Keratinocyte (primary cell): Measurements from ENCODE around the gene GTPBP6. TPM values are rescaled to one million over a fixed set of nuclear protein-coding genes. Genes with fewer than 3 reads are reported as not detected.
"Not testable (repeated sequence)": the region's sequence is repeated elsewhere in the genome, so short reads cannot be mapped to it uniquely, and the experiment has no call there.

Experiments used
- DNase-seq: peaks from one replicate; pipeline ENCODE4 v3.0.0-alpha.2; 2011; ENCODE audit warnings: low read depth, missing footprints, low spot score
- FAIRE-seq: peaks from 2 replicates; lab custom pipeline; 2011; peaks lifted over from hg19 to GRCh38; lab: Jason Lieb, UNC
- H2AFZ ChIP-seq: 2 replicates; pipeline ENCODE4 v1.6.0; 2012; ENCODE audit warnings: low read length, control low read depth, inconsistent platforms; ENCODE audit not compliant: control insufficient read depth
- H3K27ac ChIP-seq: 2 replicates; pipeline ENCODE4 v1.5.1; 2011; ENCODE audit warnings: low read length; ENCODE audit not compliant: control insufficient read depth, insufficient read depth
- H3K27me3 ChIP-seq: 3 replicates; pipeline ENCODE4 v1.6.0; 2011; ENCODE audit warnings: low read length; ENCODE audit not compliant: control insufficient read depth, insufficient read depth; ENCODE audit errors: extremely low read depth
- H3K36me3 ChIP-seq, 2 experiments: 2 replicates in 1 of 2; 3 replicates in 1 of 2; pipeline ENCODE4 v1.5.1; 2011; ENCODE audit warnings: low read length in 2 of 2, mild to moderate bottlenecking in 1 of 2; ENCODE audit not compliant: control insufficient read depth in 2 of 2, insufficient read depth in 2 of 2; ENCODE audit errors: extremely low read depth in 1 of 2
- H3K4me1 ChIP-seq: 3 replicates; pipeline ENCODE4 v1.5.1; 2011; ENCODE audit warnings: low read length; ENCODE audit not compliant: control insufficient read depth, insufficient read depth; ENCODE audit errors: extremely low read depth
- H3K4me2 ChIP-seq: 3 replicates; pipeline ENCODE4 v1.6.0; 2011; ENCODE audit warnings: low read depth, low read length; ENCODE audit not compliant: control insufficient read depth, insufficient read depth; ENCODE audit errors: extremely low read depth
- H3K4me3 ChIP-seq, 3 experiments: fragments of 200-600 bp in 1 of 3; sonication (generic) in 1 of 3; 2 replicates in 2 of 3; 3 replicates in 1 of 3; pipeline ENCODE4 v1.5.1; 2011 to 2016; ENCODE audit warnings: low read length in 3 of 3, mild to moderate bottlenecking in 3 of 3, control low read depth in 2 of 3, inconsistent platforms in 1 of 3, low read depth in 1 of 3, mixed read lengths in 1 of 3, mixed run types in 1 of 3, moderate library complexity in 1 of 3; ENCODE audit not compliant: control insufficient read depth in 2 of 3, insufficient read depth in 2 of 3; ENCODE audit errors: extremely low read depth in 1 of 3
- H3K79me2 ChIP-seq: 2 replicates; pipeline ENCODE4 v1.6.0; 2012; ENCODE audit warnings: low read length; ENCODE audit not compliant: control insufficient read depth, insufficient read depth
- H3K9ac ChIP-seq: 3 replicates; pipeline ENCODE4 v1.6.0; 2011; ENCODE audit warnings: low read length; ENCODE audit not compliant: control insufficient read depth, insufficient read depth; ENCODE audit errors: extremely low read depth
- H3K9me1 ChIP-seq: 3 replicates; pipeline ENCODE4 v1.6.0; 2011; ENCODE audit warnings: low read length; ENCODE audit not compliant: control insufficient read depth, insufficient read depth; ENCODE audit errors: extremely low read depth
- H3K9me3 ChIP-seq: 2 replicates; pipeline ENCODE4 v1.5.1; 2012; ENCODE audit warnings: low read depth, low read length; ENCODE audit not compliant: control insufficient read depth
- H4K20me1 ChIP-seq: 3 replicates; pipeline ENCODE4 v1.6.0; 2011; ENCODE audit warnings: low read length; ENCODE audit not compliant: control insufficient read depth, insufficient read depth; ENCODE audit errors: extremely low read depth
- EZH2 ChIP-seq: IDR thresholded peaks from one replicate; pipeline ENCODE4 v1.6.1; 2012; ENCODE audit warnings: inconsistent platforms, mild to moderate bottlenecking, low read length, moderate library complexity
- dilution Hi-C: fragments of 300-500 bp; cut with MboI; formaldehyde crosslinking; loops from one replicate; pipeline ENCODE4 v1.7.0; 2020; ENCODE audit warnings: low sequenced_read_pairs; ENCODE audit not compliant: extremely low pct_ligation_motif_present
- polyA plus RNA-seq, 5 experiments: library from polyadenylated mRNA; depleted of rRNA in 3 of 5; stranded (reverse) in 3 of 5; stranded (forward) in 1 of 5; unstranded in 1 of 5; fragments of >200 nt; gene quantifications; 1 replicate in 1 of 5; 2 replicates in 3 of 5; 3 replicates in 1 of 5; pipeline versions ENCODE4 v1.2.1 to v1.2.3, GENCODE V29; 2011 to 2012; ENCODE audit warnings: missing spikeins in 2 of 5, low read depth in 1 of 5, low replicate concordance in 1 of 5
- TF ChIP-seq, protein P1 (sequence below), 3 experiments: IDR thresholded peaks in 1 of 3; conservative IDR thresholded peaks in 1 of 3; optimal IDR thresholded peaks in 1 of 3; 2 replicates in 2 of 3; 3 replicates in 1 of 3; pipeline versions ENCODE3 to v1.5.1; 2011; ENCODE audit warnings: low read length in 3 of 3, mild to moderate bottlenecking in 3 of 3, moderate library complexity in 2 of 3, control low read depth in 1 of 3, inconsistent platforms in 1 of 3; ENCODE audit not compliant: insufficient read depth in 2 of 3; ENCODE audit errors: extremely low read depth in 1 of 3

The GTPBP6 gene
- polyA plus RNA-seq, 1 donor (not counting 4 experiments of a cell fraction or from before 2014, with no cell fraction given) = 16.7 TPM

GRCh38 chrX:265502-265901 is 53.1 kb downstream of the GTPBP6 start:
- H3K9ac ChIP-seq = no peak overlapping the region
- no peak for FAIRE-seq
- H3K79me2 ChIP-seq = no peaks in the 10 kb centered on the region
- H3K4me2 ChIP-seq = no peak overlapping the region
- no peak overlapping the region for H3K27ac ChIP-seq
- H3K27me3 ChIP-seq = no peaks in the 10 kb centered on the region
- H4K20me1 ChIP-seq = no peaks in the 10 kb centered on the region
- peaks cover 12% of the 10 kb centered on the region for H3K4me1 ChIP-seq
- DNase-seq = no peak
- dilution Hi-C loops = no loop called here
- H3K36me3 ChIP-seq = no peaks in the 10 kb centered on the region
- no peaks in the 10 kb centered on the region for H3K9me1 ChIP-seq
- H3K4me3 ChIP-seq = no peak overlapping the region
- H3K9me3 ChIP-seq = no peaks in the 10 kb centered on the region
- no peak overlapping the region for H2AFZ ChIP-seq
- TF ChIP-seq, protein P1, sequence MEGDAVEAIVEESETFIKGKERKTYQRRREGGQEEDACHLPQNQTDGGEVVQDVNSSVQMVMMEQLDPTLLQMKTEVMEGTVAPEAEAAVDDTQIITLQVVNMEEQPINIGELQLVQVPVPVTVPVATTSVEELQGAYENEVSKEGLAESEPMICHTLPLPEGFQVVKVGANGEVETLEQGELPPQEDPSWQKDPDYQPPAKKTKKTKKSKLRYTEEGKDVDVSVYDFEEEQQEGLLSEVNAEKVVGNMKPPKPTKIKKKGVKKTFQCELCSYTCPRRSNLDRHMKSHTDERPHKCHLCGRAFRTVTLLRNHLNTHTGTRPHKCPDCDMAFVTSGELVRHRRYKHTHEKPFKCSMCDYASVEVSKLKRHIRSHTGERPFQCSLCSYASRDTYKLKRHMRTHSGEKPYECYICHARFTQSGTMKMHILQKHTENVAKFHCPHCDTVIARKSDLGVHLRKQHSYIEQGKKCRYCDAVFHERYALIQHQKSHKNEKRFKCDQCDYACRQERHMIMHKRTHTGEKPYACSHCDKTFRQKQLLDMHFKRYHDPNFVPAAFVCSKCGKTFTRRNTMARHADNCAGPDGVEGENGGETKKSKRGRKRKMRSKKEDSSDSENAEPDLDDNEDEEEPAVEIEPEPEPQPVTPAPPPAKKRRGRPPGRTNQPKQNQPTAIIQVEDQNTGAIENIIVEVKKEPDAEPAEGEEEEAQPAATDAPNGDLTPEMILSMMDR (optimal IDR thresholded peaks at IDR 0.05 in 1 of 3, IDR thresholded peaks at IDR 0.05 in 1 of 3, conservative IDR thresholded peaks at IDR 0.05 in 1 of 3; ENCODE audit: extremely low read depth in 1 of 3, insufficient read depth in 2 of 3, low read length in 3 of 3) = no peak
- no peak for TF ChIP-seq EZH2

DNA sequence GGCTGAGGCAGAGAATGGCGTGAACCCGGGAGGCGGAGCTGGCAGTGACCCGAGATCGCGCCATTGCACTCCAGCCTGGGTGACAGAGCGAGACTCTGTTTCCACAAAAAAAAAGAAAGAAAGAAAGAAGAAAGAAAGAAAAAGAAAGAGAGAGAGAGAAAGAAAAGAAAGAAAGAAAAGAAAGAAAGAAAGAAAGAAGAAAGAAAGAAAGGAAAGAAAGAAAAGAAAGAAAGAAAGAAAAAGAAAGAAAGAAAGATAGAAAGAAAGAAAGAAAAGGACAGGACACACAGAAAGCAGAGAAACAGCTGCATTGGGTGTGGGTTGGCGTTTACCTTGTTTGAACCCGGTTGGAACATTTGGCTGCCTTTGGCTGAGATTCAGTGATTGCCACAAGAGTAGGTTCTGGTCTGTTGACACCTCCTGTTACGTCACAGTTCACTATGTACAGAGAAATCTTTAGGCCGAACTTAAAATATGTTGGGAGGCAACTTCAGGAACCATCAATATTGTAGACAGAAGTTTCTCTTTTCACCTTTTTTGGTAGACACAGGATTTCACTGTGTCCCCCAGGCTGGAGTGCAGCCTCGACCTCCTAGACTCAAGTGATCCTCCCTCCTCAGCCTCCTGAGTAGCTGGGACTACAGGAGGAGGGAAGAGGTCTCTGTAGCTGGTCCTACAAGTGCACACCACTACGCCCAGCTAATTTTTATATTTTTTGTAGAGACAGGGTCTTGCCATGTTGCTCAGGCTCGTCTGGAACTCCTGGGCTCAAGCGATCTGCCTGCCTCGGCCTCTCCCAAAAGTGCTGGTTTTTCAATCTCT is 53.8 kb downstream of the GTPBP6 start:
- FAIRE-seq = peak; percentile 29

GRCh38 chrX:264006-264405 is 54.6 kb downstream of the GTPBP6 start:
- H3K36me3 ChIP-seq, H3K4me2 ChIP-seq, FAIRE-seq, H3K9me3 ChIP-seq, H3K79me2 ChIP-seq, DNase-seq, H3K27ac ChIP-seq, H3K4me3 ChIP-seq, dilution Hi-C loops, H2AFZ ChIP-seq, H3K9ac ChIP-seq, H3K27me3 ChIP-seq, H3K9me1 ChIP-seq, H4K20me1 ChIP-seq: not testable (repeated sequence)
- H3K4me1 ChIP-seq = peaks cover 12% of the 10 kb centered on the region

More for the DNA sequence above, 53.8 kb downstream of the GTPBP6 start:
- Histone ChIP-seq H3K79me2 (no peaks in the 10 kb centered on the region), H4K20me1 (no peaks in the 10 kb centered on the region), H3K4me3 (no peak overlapping the region), H3K27me3 (no peaks in the 10 kb centered on the region), H2AFZ (no peak overlapping the region), H3K4me2 (no peak overlapping the region), H3K9ac (no peak overlapping the region), H3K9me1 (no peaks in the 10 kb centered on the region), H3K9me3 (no peaks in the 10 kb centered on the region), H3K36me3 (no peaks in the 10 kb centered on the region), H3K27ac (no peak overlapping the region), H3K4me1 (peaks cover 12% of the 10 kb centered on the region)
- TF ChIP-seq, protein P1 (optimal IDR thresholded peaks at IDR 0.05 in 1 of 3, IDR thresholded peaks at IDR 0.05 in 1 of 3, conservative IDR thresholded peaks at IDR 0.05 in 1 of 3; ENCODE audit: extremely low read depth in 1 of 3, insufficient read depth in 2 of 3, low read length in 3 of 3) = no peak
- no peak for TF ChIP-seq EZH2
- dilution Hi-C loops = no loop called here
- no peak for DNase-seq
